Measurements from ENCODE around the gene B4GALT6.
A peak's percentile ranks its signal among the peaks of the same experiment; 100 is the strongest.

The B4GALT6 gene

GRCh38 chr18:31647127-31647753, 37.1 kb downstream of the B4GALT6 start:
- Mint-ChIP-seq H3K4me3 (no peak overlapping the region), H3K36me3 (peaks cover 0 to 7% of the 10 kb centered on the region in 2 donors), H3K9me3 (peaks cover 0 to 1% of the 10 kb centered on the region in 2 donors), H3K4me1 (peaks cover 22 to 35% of the 10 kb centered on the region in 2 donors), H3K27ac (no peak overlapping the region), H3K27me3 (peaks cover 5% of the 10 kb centered on the region in 2 donors)
- DNase-seq (no peak), ATAC-seq (replicated peaks) (no peak)

- ATAC-seq (replicated peaks) (peak; percentile 24 to 26), DNase-seq (no peak)
- Mint-ChIP-seq H3K4me3 (no peak overlapping the region), H3K4me1 (peaks cover 18 to 35% of the 10 kb centered on the region in 2 donors), H3K27me3 (no peaks in the 10 kb centered on the region), H3K9me3 (no peaks in the 10 kb centered on the region), H3K36me3 (peaks cover 0 to 3% of the 10 kb centered on the region in 2 donors), H3K27ac (no peak overlapping the region)
These were observed 37.9 kb downstream of the B4GALT6 start for GRCh38 chr18:31646332-31647126.

GRCh38 chr18:31645411-31645810, 39.0 kb downstream of the B4GALT6 start:
- no peak for ATAC-seq (replicated peaks)
- Mint-ChIP-seq H3K9me3 (no peaks in the 10 kb centered on the region), H3K4me3 (no peak overlapping the region), H3K36me3 (peaks cover 0 to 3% of the 10 kb centered on the region in 2 donors), H3K4me1 (peaks cover 15 to 31% of the 10 kb centered on the region in 2 donors), H3K27ac (no peak overlapping the region), H3K27me3 (no peaks in the 10 kb centered on the region)
- no peak for DNase-seq

GRCh38 chr18:31643003-31643402, 41.4 kb downstream of the B4GALT6 start:
- Mint-ChIP-seq H3K4me3 (no peak overlapping the region), H3K4me1 (peaks cover 10 to 18% of the 10 kb centered on the region in 2 donors), H3K27ac (no peak overlapping the region), H3K36me3 (peaks cover 0 to 3% of the 10 kb centered on the region in 2 donors), H3K27me3 (no peaks in the 10 kb centered on the region), H3K9me3 (no peaks in the 10 kb centered on the region)
- no peak for DNase-seq
- no peak for ATAC-seq (replicated peaks)

GRCh38 chr18:31637445-31637844, 46.9 kb downstream of the B4GALT6 start:
- Mint-ChIP-seq H3K4me1 (peaks cover 12 to 23% of the 10 kb centered on the region in 2 donors), H3K36me3 (peaks cover 0 to 10% of the 10 kb centered on the region in 2 donors), H3K4me3 (no peak overlapping the region), H3K27me3 (peaks cover 4 to 6% of the 10 kb centered on the region in 2 donors), H3K27ac (no peak overlapping the region), H3K9me3 (no peaks in the 10 kb centered on the region)
- ATAC-seq (replicated peaks) (no peak), DNase-seq (no peak)

- Mint-ChIP-seq H3K27me3 (peaks cover 4 to 6% of the 10 kb centered on the region in 2 donors), H3K4me1 (peaks cover 12 to 15% of the 10 kb centered on the region in 2 donors), H3K9me3 (no peaks in the 10 kb centered on the region), H3K36me3 (peaks cover 0 to 10% of the 10 kb centered on the region in 2 donors), H3K4me3 (no peak overlapping the region), H3K27ac (no peak overlapping the region)
- no peak for ATAC-seq (replicated peaks)
- no peak for DNase-seq
These were observed 48.0 kb downstream of the B4GALT6 start for GRCh38 chr18:31636387-31636786.

- no peaks in the 10 kb centered on the region for H3K9me3 Mint-ChIP-seq
- peak; percentile 81 to 92 for ATAC-seq (replicated peaks)
- H3K4me3 Mint-ChIP-seq = no peak overlapping the region
- H3K4me1 Mint-ChIP-seq = peaks cover 15 to 22% of the 10 kb centered on the region in 2 donors
- H3K36me3 Mint-ChIP-seq = peaks cover 0 to 10% of the 10 kb centered on the region in 2 donors
- no peak for DNase-seq
- no peak overlapping the region for H3K27ac Mint-ChIP-seq
- peaks cover 4 to 6% of the 10 kb centered on the region in 2 donors for H3K27me3 Mint-ChIP-seq
These were observed 50.1 kb downstream of the B4GALT6 start for GRCh38 chr18:31634331-31634713.

GRCh38 chr18:31633392-31634330, 50.7 kb downstream of the B4GALT6 start:
- Mint-ChIP-seq H3K27ac (no peak overlapping the region), H3K4me3 (no peak overlapping the region), H3K36me3 (peaks cover 0 to 10% of the 10 kb centered on the region in 2 donors), H3K27me3 (peaks cover 4 to 6% of the 10 kb centered on the region in 2 donors), H3K9me3 (no peaks in the 10 kb centered on the region), H3K4me1 (peaks cover 15 to 22% of the 10 kb centered on the region in 2 donors)
- ATAC-seq (replicated peaks) = peak; percentile 56 to 62
- DNase-seq = no peak

GRCh38 chr18:31632356-31632755, 52.0 kb downstream of the B4GALT6 start:
- peaks cover 15 to 22% of the 10 kb centered on the region in 2 donors for H3K4me1 Mint-ChIP-seq
- H3K4me3 Mint-ChIP-seq = no peak overlapping the region
- no peak overlapping the region for H3K27ac Mint-ChIP-seq
- DNase-seq (no peak), ATAC-seq (replicated peaks) (no peak)
- no peaks in the 10 kb centered on the region for H3K9me3 Mint-ChIP-seq
- peaks cover 4 to 6% of the 10 kb centered on the region in 2 donors for H3K27me3 Mint-ChIP-seq
- H3K36me3 Mint-ChIP-seq = peaks cover 0 to 10% of the 10 kb centered on the region in 2 donors

GRCh38 chr18:31631526-31631925, 52.9 kb downstream of the B4GALT6 start:
- Mint-ChIP-seq H3K36me3 (peaks cover 0 to 7% of the 10 kb centered on the region in 2 donors), H3K27me3 (peaks cover 4 to 6% of the 10 kb centered on the region in 2 donors), H3K4me1 (peaks cover 15 to 22% of the 10 kb centered on the region in 2 donors), H3K4me3 (no peak overlapping the region), H3K27ac (no peak overlapping the region), H3K9me3 (no peaks in the 10 kb centered on the region)
- ATAC-seq (replicated peaks) (no peak), DNase-seq (no peak)

- peaks cover 0 to 4% of the 10 kb centered on the region in 2 donors for H3K36me3 Mint-ChIP-seq
- H3K4me3 Mint-ChIP-seq = no peak overlapping the region
- peaks cover 4 to 6% of the 10 kb centered on the region in 2 donors for H3K27me3 Mint-ChIP-seq
- peaks cover 15 to 22% of the 10 kb centered on the region in 2 donors for H3K4me1 Mint-ChIP-seq
- ATAC-seq (replicated peaks) (no peak), DNase-seq (no peak)
- no peaks in the 10 kb centered on the region for H3K9me3 Mint-ChIP-seq
- no peak overlapping the region for H3K27ac Mint-ChIP-seq
These were observed 53.8 kb downstream of the B4GALT6 start for GRCh38 chr18:31630549-31630948.

- ATAC-seq (replicated peaks) (no peak), DNase-seq (no peak)
- H3K27me3 Mint-ChIP-seq = no peaks in the 10 kb centered on the region
- H3K4me3 Mint-ChIP-seq = no peak overlapping the region
- no peak overlapping the region for H3K27ac Mint-ChIP-seq
- H3K9me3 Mint-ChIP-seq = no peaks in the 10 kb centered on the region
- H3K36me3 Mint-ChIP-seq = no peaks in the 10 kb centered on the region
- H3K4me1 Mint-ChIP-seq = peaks cover 2 to 6% of the 10 kb centered on the region in 2 donors
These were observed 58.0 kb downstream of the B4GALT6 start for GRCh38 chr18:31626409-31626808.

GRCh38 chr18:31624892-31625640, 59.3 kb downstream of the B4GALT6 start:
- ATAC-seq (replicated peaks) = no peak
- H3K36me3 Mint-ChIP-seq = no peaks in the 10 kb centered on the region
- no peaks in the 10 kb centered on the region for H3K27me3 Mint-ChIP-seq
- DNase-seq = no peak
- no peak overlapping the region for H3K4me3 Mint-ChIP-seq
- no peak overlapping the region for H3K27ac Mint-ChIP-seq
- peaks cover 1 to 2% of the 10 kb centered on the region in 2 donors for H3K4me1 Mint-ChIP-seq
- H3K9me3 Mint-ChIP-seq = no peaks in the 10 kb centered on the region

Data from stimulated activated naive B cell treated with anti-CD40 and anti-IgM and Interleukin-4, amounts not matched to agents 10 μg/mL and 1 μg/mL and 100 μg/mL, for 72 hours (primary cell).